Measurements from ENCODE around the gene ADGRV1.
A peak's percentile ranks its signal among the peaks of the same experiment; 100 is the strongest.
"Not testable (repeated sequence)": the region's sequence is repeated elsewhere in the genome, so short reads cannot be mapped to it uniquely, and the experiment has no call there.

ADGRV1 gene

GRCh38 chr5:91028499-91028956 is 469.9 kb downstream of the ADGRV1 start:
- H3K27ac ChIP-seq (ENCODE audit: low read length), result no peak overlapping the region
- H3K4me1 ChIP-seq (ENCODE audit: control insufficient read depth, low read depth, low read length), result no peaks in the 10 kb centered on the region

DNA sequence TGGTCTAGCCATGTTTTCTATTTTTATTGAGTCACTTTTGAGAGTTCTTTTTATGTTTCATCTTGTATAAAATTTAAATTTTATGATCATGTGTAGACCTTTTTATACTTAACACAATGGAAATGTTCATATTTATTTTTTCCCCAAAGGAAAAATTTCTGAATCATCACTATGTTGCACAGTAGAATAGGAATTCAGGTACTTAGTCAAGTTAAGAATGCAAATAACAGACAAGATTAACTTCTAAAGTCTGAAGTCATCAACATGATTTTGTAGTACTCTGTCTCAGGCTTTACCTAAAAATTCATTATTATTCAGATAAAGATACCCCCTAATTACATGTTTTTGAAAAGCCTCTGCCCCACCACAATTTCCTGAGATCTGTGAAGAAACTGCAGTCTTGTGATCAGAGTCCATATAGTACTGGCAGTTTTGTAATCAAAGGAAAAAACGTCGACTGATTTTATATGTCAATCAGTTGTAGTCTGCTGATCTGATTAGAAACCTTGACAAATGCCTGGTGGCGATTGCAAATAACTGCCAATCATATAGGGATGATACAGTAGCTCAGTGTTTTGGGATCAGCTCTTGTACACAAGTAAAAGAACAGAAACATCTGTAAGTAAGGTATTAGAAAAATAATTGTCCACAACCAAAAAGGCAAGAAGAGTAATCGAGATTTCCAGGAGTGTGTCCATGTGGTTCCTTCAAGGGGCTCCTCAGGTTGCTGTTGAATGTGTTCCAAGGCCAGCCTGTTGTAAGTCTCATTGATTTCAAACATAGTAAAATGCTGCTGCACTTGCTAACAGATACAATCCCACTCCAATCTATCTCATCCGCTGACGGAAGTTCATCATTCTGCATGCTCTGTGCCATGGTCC is 472.2 kb downstream of the ADGRV1 start:
- Histone ChIP-seq H3K27me3 (ENCODE audit: control insufficient read depth, insufficient read depth, low read length) (no peaks in the 10 kb centered on the region), H3K4me3 (ENCODE audit: low read length) (no peak overlapping the region), H3K4me1 (ENCODE audit: control insufficient read depth, low read depth, low read length) (peaks cover 7% of the 10 kb centered on the region), H3K36me3 (ENCODE audit: control insufficient read depth, low read depth, low read length) (no peaks in the 10 kb centered on the region), H3K27ac (ENCODE audit: low read length) (no peak overlapping the region), H3K9me3 (ENCODE audit: control insufficient read depth, low read depth, low read length) (no peaks in the 10 kb centered on the region), H3K9ac (ENCODE audit: low read length) (no peak overlapping the region)

More at GRCh38 chr5:91028499-91028956, 469.9 kb downstream of the ADGRV1 start:
- Histone ChIP-seq H3K27me3 (ENCODE audit: control insufficient read depth, insufficient read depth, low read length) (no peaks in the 10 kb centered on the region), H3K9ac (ENCODE audit: low read length) (no peak overlapping the region), H3K36me3 (ENCODE audit: control insufficient read depth, low read depth, low read length) (no peaks in the 10 kb centered on the region), H3K9me3 (ENCODE audit: control insufficient read depth, low read depth, low read length) (no peaks in the 10 kb centered on the region), H3K4me3 (ENCODE audit: low read length) (no peak overlapping the region)

DNA sequence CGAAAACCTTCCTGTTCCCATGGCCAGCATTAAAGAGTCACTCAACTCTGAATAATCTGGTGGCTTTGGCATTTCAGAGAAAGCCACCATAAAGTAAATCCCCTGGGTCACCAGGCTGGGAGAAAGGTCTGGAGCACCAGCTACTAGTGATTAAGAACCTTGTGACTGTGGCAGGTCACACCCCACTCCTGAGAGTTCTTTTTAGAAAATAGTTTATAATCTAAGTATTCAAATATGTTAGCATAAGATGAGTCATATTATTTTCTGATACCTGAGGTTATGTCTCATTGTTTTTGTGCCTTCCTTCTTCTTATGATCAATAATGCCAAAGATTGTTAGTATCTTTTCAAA is 472.8 kb downstream of the ADGRV1 start:
- H3K27me3 ChIP-seq (ENCODE audit: control insufficient read depth, insufficient read depth, low read length), result no peaks in the 10 kb centered on the region
- H3K27ac ChIP-seq (ENCODE audit: low read length), result no peak overlapping the region
- H3K4me1 ChIP-seq (ENCODE audit: control insufficient read depth, low read depth, low read length), result peaks cover 7% of the 10 kb centered on the region
- no peaks in the 10 kb centered on the region for H3K36me3 ChIP-seq (ENCODE audit: control insufficient read depth, low read depth, low read length)
- no peaks in the 10 kb centered on the region for H3K9me3 ChIP-seq (ENCODE audit: control insufficient read depth, low read depth, low read length)
- no peak overlapping the region for H3K9ac ChIP-seq (ENCODE audit: low read length)
- H3K4me3 ChIP-seq (ENCODE audit: low read length), result no peak overlapping the region

- no peak overlapping the region for H3K27ac ChIP-seq (ENCODE audit: low read length)
- no peak overlapping the region for H3K4me3 ChIP-seq (ENCODE audit: low read length)
- H3K4me1 ChIP-seq (ENCODE audit: control insufficient read depth, low read depth, low read length), result peaks cover 8% of the 10 kb centered on the region
- H3K27me3 ChIP-seq (ENCODE audit: control insufficient read depth, insufficient read depth, low read length), result no peaks in the 10 kb centered on the region
- no peak overlapping the region for H3K9ac ChIP-seq (ENCODE audit: low read length)
- no peaks in the 10 kb centered on the region for H3K9me3 ChIP-seq (ENCODE audit: control insufficient read depth, low read depth, low read length)
- H3K36me3 ChIP-seq (ENCODE audit: control insufficient read depth, low read depth, low read length), result no peaks in the 10 kb centered on the region
Observed at GRCh38 chr5:91032125-91032524, 473.5 kb downstream of the ADGRV1 start.

DNA sequence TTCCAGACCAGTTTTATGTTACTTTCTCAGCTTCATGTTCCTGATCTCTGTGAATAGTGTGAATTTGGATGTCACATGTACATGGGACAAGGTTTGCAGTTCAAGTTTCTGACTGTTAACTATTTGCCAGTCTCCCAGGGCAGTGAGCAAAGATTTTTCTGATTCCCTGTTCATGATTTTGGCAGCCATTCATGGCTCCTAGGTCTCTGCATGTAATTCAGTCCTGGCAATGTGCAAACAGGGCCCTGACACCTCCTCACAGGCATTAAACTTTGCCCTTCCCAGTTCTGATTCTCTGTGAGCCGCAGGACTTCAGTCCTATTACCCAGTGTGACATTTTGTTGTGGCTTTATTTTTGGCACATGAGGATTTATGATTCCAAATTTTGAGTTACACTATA is 474.8 kb downstream of the ADGRV1 start:
- Histone ChIP-seq H3K4me1 (ENCODE audit: control insufficient read depth, low read depth, low read length) (peaks cover 21% of the 10 kb centered on the region), H3K9ac (ENCODE audit: low read length) (no peak overlapping the region), H3K27ac (ENCODE audit: low read length) (no peak overlapping the region), H3K36me3 (ENCODE audit: control insufficient read depth, low read depth, low read length) (no peaks in the 10 kb centered on the region), H3K9me3 (ENCODE audit: control insufficient read depth, low read depth, low read length) (no peaks in the 10 kb centered on the region), H3K27me3 (ENCODE audit: control insufficient read depth, insufficient read depth, low read length) (no peaks in the 10 kb centered on the region), H3K4me3 (ENCODE audit: low read length) (no peak overlapping the region)

GRCh38 chr5:91038180-91038808 is 479.7 kb downstream of the ADGRV1 start:
- Histone ChIP-seq H3K9me3 (ENCODE audit: control insufficient read depth, low read depth, low read length) (no peaks in the 10 kb centered on the region), H3K27ac (ENCODE audit: low read length) (peak overlapping the region; percentile 60)

DNA sequence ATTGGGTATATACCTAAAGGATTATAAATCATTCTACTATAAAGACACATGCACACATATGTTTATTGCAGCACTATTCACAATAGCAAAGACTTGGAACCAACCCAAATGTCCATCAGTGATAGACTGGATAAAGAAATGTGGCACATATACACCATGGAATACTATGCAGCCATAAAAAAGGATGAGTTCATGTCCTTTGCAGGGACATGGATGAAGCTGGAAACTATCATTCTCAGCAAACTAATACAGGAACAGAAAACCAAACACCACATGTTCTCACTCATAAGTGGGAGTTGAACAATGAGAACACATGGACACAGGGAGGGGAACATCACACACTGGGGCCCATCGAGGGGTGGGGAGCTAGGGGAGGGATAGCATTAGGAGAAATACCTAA is 482.5 kb downstream of the ADGRV1 start:
- not testable (repeated sequence) for H3K27me3 ChIP-seq (ENCODE audit: control insufficient read depth, insufficient read depth, low read length); H3K9ac ChIP-seq (ENCODE audit: low read length); H3K4me3 ChIP-seq (ENCODE audit: low read length); H3K9me3 ChIP-seq (ENCODE audit: control insufficient read depth, low read depth, low read length); H3K36me3 ChIP-seq (ENCODE audit: control insufficient read depth, low read depth, low read length); H3K27ac ChIP-seq (ENCODE audit: low read length)
- H3K4me1 ChIP-seq (ENCODE audit: control insufficient read depth, low read depth, low read length), result peaks cover 20% of the 10 kb centered on the region

More at GRCh38 chr5:91038180-91038808, 479.7 kb downstream of the ADGRV1 start:
- H3K4me3 ChIP-seq (ENCODE audit: low read length), result peak overlapping the region; percentile 31
- H3K36me3 ChIP-seq (ENCODE audit: control insufficient read depth, low read depth, low read length), result no peaks in the 10 kb centered on the region
- H3K4me1 ChIP-seq (ENCODE audit: control insufficient read depth, low read depth, low read length), result peaks cover 27% of the 10 kb centered on the region
- no peak overlapping the region for H3K9ac ChIP-seq (ENCODE audit: low read length)
- H3K27me3 ChIP-seq (ENCODE audit: control insufficient read depth, insufficient read depth, low read length), result no peaks in the 10 kb centered on the region

DNA sequence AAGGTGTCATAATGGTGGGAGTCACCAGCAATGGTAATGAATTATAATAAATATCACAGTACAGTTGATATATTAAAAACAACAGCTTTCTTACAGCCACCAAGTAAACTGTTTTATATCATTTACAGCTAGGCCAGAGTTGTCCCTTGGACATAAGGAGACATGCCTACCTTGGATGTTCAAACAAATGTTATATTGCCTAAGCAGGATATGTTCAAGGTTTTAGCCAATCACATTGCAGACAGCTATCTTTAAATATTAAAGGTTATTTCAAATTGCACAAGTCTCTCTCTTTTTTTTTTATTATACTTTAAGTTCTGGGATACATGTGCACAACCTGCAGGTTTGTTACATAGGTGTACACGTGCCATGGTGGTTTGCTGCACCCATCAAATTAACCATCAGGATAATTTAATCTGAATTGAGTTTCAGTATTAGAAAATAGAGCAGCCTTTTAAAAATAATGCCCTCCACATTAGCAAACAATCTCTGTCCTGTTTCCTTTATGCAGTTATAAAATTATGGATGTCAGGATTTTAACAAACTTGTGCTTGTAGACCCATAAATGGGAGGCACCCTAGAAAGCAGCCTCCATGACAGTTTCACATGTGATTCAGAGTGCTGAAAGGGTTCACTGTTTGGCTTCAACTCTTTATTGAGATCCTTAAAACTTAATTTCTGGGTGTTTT is 483.8 kb downstream of the ADGRV1 start:
- H3K9ac ChIP-seq (ENCODE audit: low read length), result no peak overlapping the region
- H3K9me3 ChIP-seq (ENCODE audit: control insufficient read depth, low read depth, low read length), result no peaks in the 10 kb centered on the region
- no peak overlapping the region for H3K4me3 ChIP-seq (ENCODE audit: low read length)
- H3K36me3 ChIP-seq (ENCODE audit: control insufficient read depth, low read depth, low read length), result no peaks in the 10 kb centered on the region
- H3K4me1 ChIP-seq (ENCODE audit: control insufficient read depth, low read depth, low read length), result peaks cover 16% of the 10 kb centered on the region
- H3K27me3 ChIP-seq (ENCODE audit: control insufficient read depth, insufficient read depth, low read length), result no peaks in the 10 kb centered on the region
- no peak overlapping the region for H3K27ac ChIP-seq (ENCODE audit: low read length)

- no peak overlapping the region for H3K9ac ChIP-seq (ENCODE audit: low read length)
- no peaks in the 10 kb centered on the region for H3K36me3 ChIP-seq (ENCODE audit: control insufficient read depth, low read depth, low read length)
- peaks cover 11% of the 10 kb centered on the region for H3K4me1 ChIP-seq (ENCODE audit: control insufficient read depth, low read depth, low read length)
- H3K27ac ChIP-seq (ENCODE audit: low read length), result no peak overlapping the region
- no peak overlapping the region for H3K4me3 ChIP-seq (ENCODE audit: low read length)
- H3K9me3 ChIP-seq (ENCODE audit: control insufficient read depth, low read depth, low read length), result no peaks in the 10 kb centered on the region
- no peaks in the 10 kb centered on the region for H3K27me3 ChIP-seq (ENCODE audit: control insufficient read depth, insufficient read depth, low read length)
Observed at GRCh38 chr5:91042936-91043255, 484.3 kb downstream of the ADGRV1 start.

DNA sequence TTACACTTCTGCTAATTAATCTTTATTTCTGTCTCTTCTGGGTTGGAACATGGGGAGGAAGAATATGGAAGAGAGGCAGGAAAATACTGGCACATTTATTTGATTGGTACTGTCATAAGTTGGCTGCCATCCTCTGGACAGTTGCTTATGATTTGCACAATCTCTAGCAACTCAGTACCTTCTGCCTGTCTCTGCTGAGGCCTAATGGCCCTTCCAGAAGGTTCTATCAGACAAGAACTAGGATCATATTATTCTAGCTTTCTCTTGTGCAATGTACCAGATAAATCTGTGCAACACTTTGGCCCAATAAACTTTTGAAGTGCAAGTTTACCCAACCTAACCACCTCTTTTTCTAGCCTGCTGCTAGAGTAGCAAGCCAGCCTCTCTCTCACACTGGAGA is 489.5 kb downstream of the ADGRV1 start:
- Histone ChIP-seq H3K4me1 (ENCODE audit: control insufficient read depth, low read depth, low read length) (no peaks in the 10 kb centered on the region), H3K27ac (ENCODE audit: low read length) (no peak overlapping the region), H3K27me3 (ENCODE audit: control insufficient read depth, insufficient read depth, low read length) (no peaks in the 10 kb centered on the region), H3K9ac (ENCODE audit: low read length) (no peak overlapping the region), H3K9me3 (ENCODE audit: control insufficient read depth, low read depth, low read length) (no peaks in the 10 kb centered on the region), H3K36me3 (ENCODE audit: control insufficient read depth, low read depth, low read length) (no peaks in the 10 kb centered on the region), H3K4me3 (ENCODE audit: low read length) (no peak overlapping the region)

- no peak overlapping the region for H3K9ac ChIP-seq (ENCODE audit: low read length)
- no peaks in the 10 kb centered on the region for H3K4me1 ChIP-seq (ENCODE audit: control insufficient read depth, low read depth, low read length)
- H3K36me3 ChIP-seq (ENCODE audit: control insufficient read depth, low read depth, low read length), result no peaks in the 10 kb centered on the region
- H3K9me3 ChIP-seq (ENCODE audit: control insufficient read depth, low read depth, low read length), result no peaks in the 10 kb centered on the region
- no peak overlapping the region for H3K4me3 ChIP-seq (ENCODE audit: low read length)
- no peak overlapping the region for H3K27ac ChIP-seq (ENCODE audit: low read length)
- H3K27me3 ChIP-seq (ENCODE audit: control insufficient read depth, insufficient read depth, low read length), result no peaks in the 10 kb centered on the region
Observed at GRCh38 chr5:91049112-91049511, 490.5 kb downstream of the ADGRV1 start.

Measured in iPS-18a (cell line).